B cell (primary cell): ENCODE measurements around the gene SYTL1. TPM values are rescaled to one million over a fixed set of nuclear protein-coding genes. Genes with fewer than 3 reads are reported as not detected.

Experiments
- ATAC-seq: fragments of 200-7000 bp; cut with Tn5 transposase; one replicate; pipeline ENCODE4 v1.10.0; 2021; ENCODE audit warnings: low read depth, mild to moderate bottlenecking, moderate number of reproducible peaks, moderate library complexity
- CTCF ChIA-PET: fragments of 350-600 bp; sonication (Branson Sonifier 250); formaldehyde crosslinking; loops from one replicate; lab custom pipeline; 2021; ENCODE audit warnings: antibody characterized with exemption, inconsistent platforms; lab: Charles Lee
- POLR2A ChIA-PET: fragments of 350-600 bp; sonication (Branson Sonifier 250); formaldehyde crosslinking; loops from one replicate; lab custom pipeline; 2021; ENCODE audit warnings: antibody characterized with exemption; lab: Charles Lee
- DNase-seq: peaks from one replicate; pipeline ENCODE4 v3.0.0; 2013
- H2AFZ ChIP-seq: 2 replicates; pipeline ENCODE4 v1.6.1; 2012; ENCODE audit warnings: mild to moderate bottlenecking, low read depth, low read length; ENCODE audit not compliant: insufficient read depth, poor library complexity, severe bottlenecking
- H3K27ac ChIP-seq, 2 donors: 1 replicate in 1 of 2; 2 replicates in 1 of 2; pipeline ENCODE4 v1.5.1; 2012 to 2013; ENCODE audit warnings: low read length in 2 of 2, mild to moderate bottlenecking in 2 of 2, moderate library complexity in 1 of 2
- H3K27me3 ChIP-seq, 4 experiments: fragments of 200-600 bp in 1 of 4; sonication (generic) in 1 of 4; replicated peaks in 1 of 4; 1 replicate in 2 of 4; 2 replicates in 2 of 4; pipeline versions ENCODE4 v1.6.1 to v1.7.0; 2013 to 2016; ENCODE audit warnings: low read length in 3 of 4, mild to moderate bottlenecking in 2 of 4, mixed read lengths in 1 of 4, moderate library complexity in 1 of 4; ENCODE audit not compliant: insufficient read depth in 4 of 4, control insufficient read depth in 3 of 4; ENCODE audit errors: control extremely low read depth in 1 of 4
- H3K36me3 ChIP-seq, 2 experiments: replicated peaks in 1 of 2; 1 replicate in 1 of 2; 2 replicates in 1 of 2; pipeline versions ENCODE4 v1.6.1 to v1.7.1; 2013; ENCODE audit warnings: low read length in 1 of 2; ENCODE audit not compliant: insufficient read depth in 2 of 2, control insufficient read depth in 1 of 2; ENCODE audit errors: control extremely low read depth in 1 of 2, extremely low read depth in 1 of 2
- H3K4me1 ChIP-seq, 2 donors: fragments of 200-600 bp in 1 of 2; sonication (generic) in 1 of 2; 1 replicate in 1 of 2; 2 replicates in 1 of 2; pipeline versions ENCODE4 v1.5.1 to v1.6.1; 2013 to 2017; ENCODE audit warnings: low read length in 2 of 2; ENCODE audit not compliant: control insufficient read depth in 2 of 2, insufficient read depth in 2 of 2
- H3K4me2 ChIP-seq: replicated peaks from 2 replicates; pipeline ENCODE3; 2012; ENCODE audit warnings: mild to moderate bottlenecking, low read depth, low read length; ENCODE audit not compliant: poor library complexity, severe bottlenecking
- H3K4me3 ChIP-seq, 5 experiments: fragments of 200-600 bp in 1 of 5; sonication (generic) in 1 of 5; 1 replicate in 3 of 5; 2 replicates in 2 of 5; pipeline versions ENCODE4 v1.5.1 to v1.7.0; 2011 to 2016; ENCODE audit warnings: low read length in 4 of 5, mild to moderate bottlenecking in 4 of 5, low read depth in 2 of 5, control low read depth in 1 of 5, moderate library complexity in 1 of 5; ENCODE audit not compliant: insufficient read depth in 1 of 5; ENCODE audit errors: control extremely low read depth in 1 of 5, extremely low read depth in 1 of 5
- H3K79me2 ChIP-seq: fragments of 200-600 bp; sonication (generic); one replicate; pipeline ENCODE4 v1.6.0; 2016; ENCODE audit warnings: low read length; ENCODE audit not compliant: control insufficient read depth, insufficient read depth
- H3K9ac ChIP-seq: fragments of 200-600 bp; sonication (generic); 2 replicates; pipeline ENCODE4 v1.6.1; 2017; ENCODE audit warnings: mild to moderate bottlenecking, low read length, moderate library complexity
- H3K9me3 ChIP-seq, 3 donors: one replicate each; pipeline versions ENCODE4 v1.6.1 to v1.7.1; 2013; ENCODE audit warnings: low read length in 2 of 3; ENCODE audit not compliant: control insufficient read depth in 2 of 3, insufficient read depth in 1 of 3; ENCODE audit errors: control extremely low read depth in 1 of 3
- H4K20me1 ChIP-seq: 2 replicates; pipeline ENCODE4 v1.6.0; 2012; ENCODE audit warnings: mild to moderate bottlenecking, low read length; ENCODE audit not compliant: insufficient read depth, control insufficient read depth, poor library complexity, severe bottlenecking
- H3K27ac Mint-ChIP-seq: one replicate; pipeline ENCODE4 v1.8.0; 2021; ENCODE audit warnings: mixed read lengths
- H3K27me3 Mint-ChIP-seq: one replicate; pipeline ENCODE4 v1.8.0; 2021; ENCODE audit warnings: mixed read lengths
- H3K4me1 Mint-ChIP-seq: one replicate; pipeline ENCODE4 v1.8.0; 2021; ENCODE audit warnings: mixed read lengths
- H3K4me3 Mint-ChIP-seq: one replicate; pipeline ENCODE4 v1.8.0; 2021; ENCODE audit warnings: mixed read lengths
- H3K9me3 Mint-ChIP-seq: one replicate; pipeline ENCODE4 v1.8.0; 2022; ENCODE audit warnings: mixed read lengths; ENCODE audit not compliant: insufficient read depth
- CTCF ChIP-seq: fragments of 200-600 bp; IDR thresholded peaks from one replicate; pipeline ENCODE4 v1.8.0; 2022; ENCODE audit warnings: antibody characterized with exemption, mild to moderate bottlenecking
- EZH2 ChIP-seq: IDR thresholded peaks from 2 replicates; pipeline ENCODE4 v1.6.1; 2012; ENCODE audit warnings: borderline replicate concordance, low read depth, mild to moderate bottlenecking, moderate library complexity, low read length; ENCODE audit not compliant: insufficient read depth, poor library complexity, severe bottlenecking
- WGBS: methylation state at CpG from one replicate; pipeline ENCODE4 v1.1.5; 2013; ENCODE audit warnings: missing lambda C conversion rate; ENCODE audit not compliant: insufficient coverage; 5-methylcytosine and 5-hydroxymethylcytosine counted together
- intact Hi-C: fragments of 100-400 bp; cut with micrococcal nuclease; formaldehyde crosslinking; loops from one replicate; pipeline ENCODE4 v1.10.0; 2022
- polyA plus RNA-seq: library from polyadenylated mRNA; depleted of rRNA; stranded (reverse); fragments of >200 nt; gene quantifications from 2 replicates; pipeline ENCODE4 v1.2.3, GENCODE V29; 2012
- total RNA-seq, 2 donors: library from RNA; stranded (reverse); fragments of 120-200 nt in 1 of 2; gene quantifications; 1 replicate in 1 of 2; 2 replicates in 1 of 2; pipeline versions ENCODE4 v1.2.3 to v1.2.4, GENCODE V29; 2013 to 2022

Gene SYTL1
- total and polyA plus RNA-seq, 2 donors (not counting 1 experiment from before 2014, with no cell fraction given), result 159 to 444 TPM

GRCh38 chr1:27358038-27358927 lies 16.5 kb downstream of the SYTL1 start:
- peak overlapping the region; percentile 95 for H3K4me2 ChIP-seq
- peaks cover 50% of the 10 kb centered on the region for H3K4me1 Mint-ChIP-seq
- peaks cover 0 to under 1% of the 10 kb centered on the region in 2 experiments for H3K36me3 ChIP-seq
- DNase-seq (no peak), ATAC-seq (no peak)
- ChIA-PET CTCF (interaction anchor here (0.6 to 11.1 kb wide), 21 partner anchors 9 to 1745 kb away, joined by 3 to 135 read pairs (median 6); partner anchors contain the start of genes CD164L2, GPR3, MAP3K6 and SYTL1), POLR2A (interaction anchor here (1.3 to 2.2 kb wide), 7 partner anchors 7 to 37 kb away, joined by 3 to 16 read pairs (median 5); partner anchors contain the start of gene SYTL1)
- peaks cover 8% of the 10 kb centered on the region for H4K20me1 ChIP-seq
- TF ChIP-seq EZH2 (no peak), CTCF (no peak)
- H3K27ac ChIP-seq, result no peak overlapping the region
- intact Hi-C loops, result no loop called here
- no peaks in the 10 kb centered on the region for H3K79me2 ChIP-seq
- WGBS, result 97% methylated on average over 20 of the region's 21 CpGs
- H3K27me3 ChIP-seq, result no peaks in the 10 kb centered on the region
- peaks cover 36 to 54% of the 10 kb centered on the region in 2 donors for H3K4me1 ChIP-seq
- H3K27me3 Mint-ChIP-seq, result no peaks in the 10 kb centered on the region
- H3K27ac Mint-ChIP-seq, result peak overlapping the region; percentile 72
- H3K4me3 ChIP-seq, result no peak overlapping the region
- H3K9me3 ChIP-seq, result no peaks in the 10 kb centered on the region
- no peak overlapping the region for H2AFZ ChIP-seq
- H3K4me3 Mint-ChIP-seq, result peak overlapping the region; percentile 92
- no peaks in the 10 kb centered on the region for H3K9me3 Mint-ChIP-seq
- no peak overlapping the region for H3K9ac ChIP-seq

GRCh38 chr1:27358928-27359313 lies 17.1 kb downstream of the SYTL1 start:
- Histone ChIP-seq H3K79me2 (no peaks in the 10 kb centered on the region), H2AFZ (no peak overlapping the region), H4K20me1 (peaks cover 8% of the 10 kb centered on the region), H3K9ac (no peak overlapping the region), H3K36me3 (no peaks in the 10 kb centered on the region), H3K27me3 (no peaks in the 10 kb centered on the region), H3K4me3 (no peak overlapping the region), H3K27ac (no peak overlapping the region), H3K4me2 (no peak overlapping the region), H3K9me3 (no peaks in the 10 kb centered on the region), H3K4me1 (peaks cover 36 to 54% of the 10 kb centered on the region in 2 donors)
- POLR2A ChIA-PET, result no interaction called here
- intact Hi-C loops, result no loop called here
- peaks cover 50% of the 10 kb centered on the region for H3K4me1 Mint-ChIP-seq
- H3K9me3 Mint-ChIP-seq, result no peaks in the 10 kb centered on the region
- TF ChIP-seq EZH2 (no peak), CTCF (no peak)
- H3K27me3 Mint-ChIP-seq, result no peaks in the 10 kb centered on the region
- peak overlapping the region; percentile 92 for H3K4me3 Mint-ChIP-seq
- WGBS, result 98% methylated on average over 5 of the region's 5 CpGs
- no peak for DNase-seq
- ATAC-seq, result no peak
- H3K27ac Mint-ChIP-seq, result peak overlapping the region; percentile 72
- CTCF ChIA-PET, result interaction anchor here (1.0 to 11.1 kb wide), 13 partner anchors 10 to 310 kb away, joined by 3 to 135 read pairs (median 22); partner anchors contain the start of genes CD164L2, GPR3, MAP3K6 and SYTL1
